K562 (cell line): ENCODE results near the gene SERPINA3. TPM values are rescaled to one million over a fixed set of nuclear protein-coding genes. Genes with fewer than 3 reads are reported as not detected.

Experiments
- ATAC-seq: fragments of 200-7000 bp; cut with Tn5 transposase; 3 replicates; pipeline ENCODE4 v1.9.1; 2020; ENCODE audit warnings: moderate library complexity
- BruUV-seq: library from RNA; stranded (reverse); fragments of 400-500 nt; replicated peaks from 2 replicates; lab custom pipeline; 2021; lab: Mats Ljungman, UMichigan
- CTCF ChIA-PET: fragments of 300-600 bp; formaldehyde crosslinking; extraction: SDS; loops from one replicate; lab custom pipeline; 2021; ENCODE audit warnings: low intra/inter-chr PET ratio; lab: Yijun Ruan, JAX
- POLR2A ChIA-PET: fragments of 300-600, 350-650 bp; sonication (Branson Sonifier 250); formaldehyde crosslinking; extraction: SDS; loops from one replicate; lab custom pipeline; 2021; ENCODE audit warnings: antibody characterized with exemption, inconsistent platforms; lab: Yijun Ruan, JAX
- DNase-seq, 4 experiments: peaks; one replicate each; pipeline versions ENCODE4 v3.0.0 to v3.0.0-alpha.2; 2011 to 2018; ENCODE audit warnings: low spot score in 3 of 4, mixed read lengths in 3 of 4; ENCODE audit errors: extremely low read depth in 1 of 4
- FAIRE-seq: peaks from 2 replicates; lab custom pipeline; 2011; peaks lifted over from hg19 to GRCh38; lab: Jason Lieb, UNC
- H2AFZ ChIP-seq: 2 replicates; pipeline ENCODE4 v1.6.0; 2011; ENCODE audit warnings: low read depth, low read length, control low read depth, inconsistent platforms
- H3K27ac ChIP-seq: fragments of 200-600 bp; 3 replicates; pipeline ENCODE4 v1.8.0; 2011; ENCODE audit warnings: low read depth, mild to moderate bottlenecking, control low read depth, inconsistent platforms, low read length, moderate library complexity, mixed read lengths; ENCODE audit errors: extremely low read depth
- H3K27me3 ChIP-seq, 2 experiments: fragments of 300-600 bp in 1 of 2; 2 replicates in 1 of 2; 3 replicates in 1 of 2; pipeline versions ENCODE4 v1.6.0 to v1.8.0; 2011; ENCODE audit warnings: inconsistent platforms in 2 of 2, low read length in 2 of 2, mild to moderate bottlenecking in 1 of 2, mixed read lengths in 1 of 2, moderate library complexity in 1 of 2; ENCODE audit not compliant: control insufficient read depth in 2 of 2, insufficient read depth in 2 of 2
- H3K36me3 ChIP-seq: fragments of 300-600 bp; 3 replicates; pipeline ENCODE4 v1.8.0; 2011; ENCODE audit warnings: mild to moderate bottlenecking, low read length, inconsistent platforms; ENCODE audit not compliant: control insufficient read depth, insufficient read depth
- H3K4me1 ChIP-seq, 2 experiments: fragments of 200-600 bp in 1 of 2; replicated peaks in 1 of 2; 2 replicates in 1 of 2; 3 replicates in 1 of 2; pipeline versions ENCODE4 v1.5.1 to v1.8.0; 2011; ENCODE audit warnings: inconsistent platforms in 2 of 2, low read length in 2 of 2, mild to moderate bottlenecking in 1 of 2, mixed read lengths in 1 of 2, moderate library complexity in 1 of 2; ENCODE audit not compliant: control insufficient read depth in 2 of 2, insufficient read depth in 2 of 2
- H3K4me2 ChIP-seq: 2 replicates; pipeline ENCODE4 v1.6.1; 2011; ENCODE audit warnings: low read length, control low read depth, inconsistent platforms, mixed read lengths; ENCODE audit not compliant: insufficient read depth
- H3K4me3 ChIP-seq: fragments of 200-600 bp; sonication (generic), shearing (Covaris generic); 2 replicates; pipeline ENCODE4 v1.5.1; 2016; ENCODE audit warnings: control low read depth, inconsistent platforms
- H3K79me2 ChIP-seq: fragments of 200-600 bp; 3 replicates; pipeline ENCODE4 v1.8.0; 2011; ENCODE audit warnings: low read length, inconsistent platforms; ENCODE audit not compliant: control insufficient read depth, insufficient read depth
- H3K9ac ChIP-seq, 2 experiments: 2 replicates each; pipeline versions ENCODE4 v1.6.0 to v1.6.1; 2011; ENCODE audit warnings: low read depth in 2 of 2, low read length in 2 of 2, control low read depth in 1 of 2, inconsistent platforms in 1 of 2, mild to moderate bottlenecking in 1 of 2, mixed read lengths in 1 of 2; ENCODE audit not compliant: insufficient read depth in 1 of 2
- H3K9me1 ChIP-seq: one replicate; pipeline ENCODE4 v1.6.0; 2011; ENCODE audit warnings: inconsistent platforms, mild to moderate bottlenecking, low read length, moderate library complexity; ENCODE audit not compliant: control insufficient read depth, insufficient read depth
- H3K9me3 ChIP-seq: replicated peaks from 2 replicates; pipeline ENCODE4 v1.5.1; 2011; ENCODE audit warnings: low read depth, low read length, inconsistent platforms; ENCODE audit not compliant: control insufficient read depth, insufficient read depth
- H4K20me1 ChIP-seq: replicated peaks from 2 replicates; pipeline ENCODE4 v1.6.1; 2011; ENCODE audit warnings: low read length, inconsistent platforms, mixed read lengths; ENCODE audit not compliant: control insufficient read depth, insufficient read depth
- CTCFL ChIP-seq: IDR thresholded peaks from 2 replicates; pipeline ENCODE4 v1.6.1; 2011; ENCODE audit warnings: borderline replicate concordance, low read depth, mild to moderate bottlenecking, moderate library complexity, low read length; ENCODE audit not compliant: insufficient read depth, poor library complexity, severe bottlenecking
- TCF7L2 ChIP-seq: fragments of 150-350 bp; IDR thresholded peaks from 2 replicates; pipeline ENCODE4 v1.6.1; 2016; ENCODE audit warnings: low read depth, mild to moderate bottlenecking, low read length, moderate library complexity
- WGBS: fragments of 100-300 bp; shearing (Covaris generic); methylation state at CpG from one replicate; pipeline ENCODE4 v1.1.6; 2016; ENCODE audit warnings: low coverage, mixed read lengths; ENCODE audit not compliant: insufficient coverage; ENCODE audit errors: missing lambda C conversion rate; 5-methylcytosine and 5-hydroxymethylcytosine counted together
- in situ Hi-C: fragments of 300-500 bp; cut with MboI; formaldehyde crosslinking; loops from 4 replicates; pipeline ENCODE4 v1.15.0; 2018; ENCODE audit warnings: inconsistent platforms, mixed read lengths
- intact Hi-C: fragments of 100-400 bp; cut with micrococcal nuclease; formaldehyde crosslinking; loops from 2 replicates; pipeline ENCODE4 v1.14.2; 2022
- polyA plus RNA-seq, 8 experiments: library from polyadenylated mRNA; depleted of rRNA in 4 of 8; stranded (reverse) in 5 of 8; unstranded in 3 of 8; fragments of >200 nt; fragmentation: Nextera tagmentation in 2 of 8; fragmentation: Illumina TruSeq in 1 of 8; extraction: Ambion mirVana in 2 of 8; extraction: Trizol in 1 of 8; gene quantifications; 2 replicates each; pipeline versions ENCODE4 v1.2.1 to v1.2.3, GENCODE V29; 2011 to 2014; ENCODE audit warnings: inconsistent platforms in 1 of 8, missing spikeins in 1 of 8
- total RNA-seq, 7 experiments: library from RNA; depleted of rRNA in 6 of 7; stranded (reverse); fragments of >200 nt in 6 of 7; fragmentation: Illumina TruSeq in 2 of 7; extraction: Trizol in 2 of 7; gene quantifications; 2 replicates each; pipeline versions ENCODE4 v1.2.1 to v1.2.3, GENCODE V29; 2011 to 2021; ENCODE audit warnings: low replicate concordance in 1 of 7
- TF ChIP-seq, protein P1 (sequence below): fragments of 450-650 bp; IDR thresholded peaks from 2 replicates; pipeline ENCODE4 v1.6.1; 2016; ENCODE audit warnings: borderline replicate concordance

SERPINA3 gene
- total and polyA plus RNA-seq, 9 of the 15 experiments (the other 6 are each of a cell fraction or from before 2014, with no cell fraction given), result 2.3 TPM; not detected in 8

- no peaks in the 10 kb centered on the region for H4K20me1 ChIP-seq
- no peak overlapping the region for H3K4me2 ChIP-seq
- no TSS peak for BruUV-seq
- no peak overlapping the region for H3K27ac ChIP-seq
- WGBS, result 36% methylated on average over 7 of the region's 11 CpGs
- no peak for TF ChIP-seq TCF7L2
- TF ChIP-seq CTCFL, result no peak
- TF ChIP-seq, protein P1, sequence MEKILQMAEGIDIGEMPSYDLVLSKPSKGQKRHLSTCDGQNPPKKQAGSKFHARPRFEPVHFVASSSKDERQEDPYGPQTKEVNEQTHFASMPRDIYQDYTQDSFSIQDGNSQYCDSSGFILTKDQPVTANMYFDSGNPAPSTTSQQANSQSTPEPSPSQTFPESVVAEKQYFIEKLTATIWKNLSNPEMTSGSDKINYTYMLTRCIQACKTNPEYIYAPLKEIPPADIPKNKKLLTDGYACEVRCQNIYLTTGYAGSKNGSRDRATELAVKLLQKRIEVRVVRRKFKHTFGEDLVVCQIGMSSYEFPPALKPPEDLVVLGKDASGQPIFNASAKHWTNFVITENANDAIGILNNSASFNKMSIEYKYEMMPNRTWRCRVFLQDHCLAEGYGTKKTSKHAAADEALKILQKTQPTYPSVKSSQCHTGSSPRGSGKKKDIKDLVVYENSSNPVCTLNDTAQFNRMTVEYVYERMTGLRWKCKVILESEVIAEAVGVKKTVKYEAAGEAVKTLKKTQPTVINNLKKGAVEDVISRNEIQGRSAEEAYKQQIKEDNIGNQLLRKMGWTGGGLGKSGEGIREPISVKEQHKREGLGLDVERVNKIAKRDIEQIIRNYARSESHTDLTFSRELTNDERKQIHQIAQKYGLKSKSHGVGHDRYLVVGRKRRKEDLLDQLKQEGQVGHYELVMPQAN, result no peak
- ChIA-PET CTCF (no interaction called here), POLR2A (no interaction called here)
- no peak overlapping the region for H2AFZ ChIP-seq
- H3K4me1 ChIP-seq, result no peaks in the 10 kb centered on the region
- H3K79me2 ChIP-seq, result no peaks in the 10 kb centered on the region
- no peak for ATAC-seq
- no peak for FAIRE-seq
- H3K27me3 ChIP-seq, result no peaks in the 10 kb centered on the region
- in situ Hi-C loops (no loop called here), intact Hi-C loops (no loop called here)
- H3K9me3 ChIP-seq, result no peaks in the 10 kb centered on the region
- no peaks in the 10 kb centered on the region for H3K36me3 ChIP-seq
- DNase-seq, result no peak
- no peak overlapping the region for H3K9ac ChIP-seq
- no peak overlapping the region for H3K4me3 ChIP-seq
- no peaks in the 10 kb centered on the region for H3K9me1 ChIP-seq
These were observed 43.0 kb downstream of the SERPINA3 start for GRCh38 chr14:94655169-94655710.
